Ovary (tissue), 9 donors: ENCODE results near the gene PACSIN2. TPM values are rescaled to one million over a fixed set of nuclear protein-coding genes. Genes with fewer than 3 reads are reported as not detected.
"Not testable (repeated sequence)": the region's sequence is repeated elsewhere in the genome, so short reads cannot be mapped to it uniquely, and the experiment has no call there.

ENCODE experiments used
- DNase-seq, 5 donors: peaks; one replicate each; pipeline ENCODE4 v3.0.0-alpha.2; 2019 to 2020
- H3K27ac ChIP-seq, 2 donors: fragments of 200-600 bp; one replicate each; pipeline versions ENCODE4 v1.5.1 to v1.8.0; 2019 to 2022
- H3K27me3 ChIP-seq: fragments of 200-600 bp; one replicate; pipeline ENCODE4 v1.8.0; 2022
- H3K36me3 ChIP-seq: fragments of 200-600 bp; sonication (generic); one replicate; pipeline ENCODE4 v1.5.1; 2019
- H3K4me1 ChIP-seq: one replicate; pipeline ENCODE4 v1.8.1; 2013; ENCODE audit warnings: mild to moderate bottlenecking, moderate library complexity; ENCODE audit not compliant: insufficient read depth
- H3K4me3 ChIP-seq: fragments of 200-600 bp; sonication (generic); one replicate; pipeline ENCODE4 v1.5.1; 2017
- H3K9me3 ChIP-seq, 2 donors: fragments of 200-600 bp in 1 of 2; sonication (generic) in 1 of 2; one replicate each; pipeline versions ENCODE4 v1.5.1 to v1.8.1; 2013 to 2019; ENCODE audit warnings: mild to moderate bottlenecking in 1 of 2, moderate library complexity in 1 of 2
- EP300 ChIP-seq: sonication (generic); formaldehyde crosslinking; IDR thresholded peaks from one replicate; pipeline ENCODE4 v1.6.1; 2017; ENCODE audit warnings: antibody characterized with exemption
- POLR2A ChIP-seq: fragments of 450-650 bp; IDR thresholded peaks from one replicate; pipeline ENCODE4 v1.6.1; 2017; ENCODE audit warnings: antibody characterized with exemption, mild to moderate bottlenecking, moderate library complexity
- WGBS, 3 donors: extraction: QIAGEN DNeasy Blood & Tissue Kit in 1 of 3; methylation state at CpG; one replicate each; pipeline versions ENCODE4 v1.1.5 to v1.1.7; 2013 to 2017; 5-methylcytosine and 5-hydroxymethylcytosine counted together
- intact Hi-C, 4 donors: fragments of 100-400 bp; cut with DNase I; formaldehyde crosslinking; loops; one replicate each; pipeline versions ENCODE4 v1.11.0 to v1.15.1; 2022 to 2023
- polyA plus RNA-seq, 2 donors: library from polyadenylated mRNA; stranded (reverse); fragments of 200-250 nt in 1 of 2; fragments of 350-450 nt in 1 of 2; fragmentation: Illumina TruSeq in 1 of 2; extraction: RNeasy Lipid Tissue Mini Kit (QIAGEN cat#74804) in 1 of 2; gene quantifications; one replicate each; pipeline ENCODE4 v1.2.3, GENCODE V29; 2013 to 2014
- total RNA-seq, 7 donors: library from RNA; depleted of rRNA in 2 of 7; stranded (reverse); fragments of >200 nt in 2 of 7; fragmentation: NEBNext Ultra II Directional in 3 of 7; extraction: Animal tissue kit (Norgen Biotek cat#: 25700) in 3 of 7; gene quantifications; one replicate each; pipeline versions ENCODE4 v1.1.0 to v1.2.4, GENCODE V29; 2016 to 2023
- TF ChIP-seq, protein P1 (sequence below), 3 donors: fragments of 450-650 bp in 2 of 3; fragments of 200-600 bp in 1 of 3; IDR thresholded peaks; one replicate each; pipeline versions ENCODE4 v1.5.1 to v1.8.0; 2016 to 2022; ENCODE audit warnings: antibody characterized with exemption in 3 of 3, mild to moderate bottlenecking in 1 of 3
- donor health status: DM: no; HTN: no; CAD: no; lungs with moderate emphysema.
- donor health status: DM: no; HTN: no; CAD: no.
- donor health status: Bipolar disorder and iron deficiency.
- donor health status: DM: yes; HTN: yes; CAD: no.
- donor health status: DM: no; HTN: no; CAD: no.
- donor health status: DM: yes; HTN: yes; CAD: no.

The PACSIN2 gene
- total and polyA plus RNA-seq, 9 donors: 25.5 to 60.0 (median 48.0) TPM

GRCh38 chr22:42938976-42939375, 76.0 kb downstream of the PACSIN2 start:
- WGBS, 3 donors: 69 to 82% (median 80%) methylated on average over 5 of the region's 5 CpGs
- Histone ChIP-seq H3K27me3 (no peaks in the 10 kb centered on the region), H3K4me1 (peaks cover 22% of the 10 kb centered on the region), H3K9me3 (no peaks in the 10 kb centered on the region), H3K4me3 (no peak overlapping the region), H3K36me3 (no peaks in the 10 kb centered on the region), H3K27ac (no peak overlapping the region)
- no peak for DNase-seq
- TF ChIP-seq, protein P1, sequence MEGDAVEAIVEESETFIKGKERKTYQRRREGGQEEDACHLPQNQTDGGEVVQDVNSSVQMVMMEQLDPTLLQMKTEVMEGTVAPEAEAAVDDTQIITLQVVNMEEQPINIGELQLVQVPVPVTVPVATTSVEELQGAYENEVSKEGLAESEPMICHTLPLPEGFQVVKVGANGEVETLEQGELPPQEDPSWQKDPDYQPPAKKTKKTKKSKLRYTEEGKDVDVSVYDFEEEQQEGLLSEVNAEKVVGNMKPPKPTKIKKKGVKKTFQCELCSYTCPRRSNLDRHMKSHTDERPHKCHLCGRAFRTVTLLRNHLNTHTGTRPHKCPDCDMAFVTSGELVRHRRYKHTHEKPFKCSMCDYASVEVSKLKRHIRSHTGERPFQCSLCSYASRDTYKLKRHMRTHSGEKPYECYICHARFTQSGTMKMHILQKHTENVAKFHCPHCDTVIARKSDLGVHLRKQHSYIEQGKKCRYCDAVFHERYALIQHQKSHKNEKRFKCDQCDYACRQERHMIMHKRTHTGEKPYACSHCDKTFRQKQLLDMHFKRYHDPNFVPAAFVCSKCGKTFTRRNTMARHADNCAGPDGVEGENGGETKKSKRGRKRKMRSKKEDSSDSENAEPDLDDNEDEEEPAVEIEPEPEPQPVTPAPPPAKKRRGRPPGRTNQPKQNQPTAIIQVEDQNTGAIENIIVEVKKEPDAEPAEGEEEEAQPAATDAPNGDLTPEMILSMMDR (IDR thresholded peaks at IDR 0.05): no peak
- TF ChIP-seq EP300 (no peak), POLR2A (no peak)
- intact Hi-C loops: loop anchor here in 1 of 4 donors (10.0 kb wide), 1 partner anchor 244 kb away; no protein-coding TSS in a partner anchor

DNA sequence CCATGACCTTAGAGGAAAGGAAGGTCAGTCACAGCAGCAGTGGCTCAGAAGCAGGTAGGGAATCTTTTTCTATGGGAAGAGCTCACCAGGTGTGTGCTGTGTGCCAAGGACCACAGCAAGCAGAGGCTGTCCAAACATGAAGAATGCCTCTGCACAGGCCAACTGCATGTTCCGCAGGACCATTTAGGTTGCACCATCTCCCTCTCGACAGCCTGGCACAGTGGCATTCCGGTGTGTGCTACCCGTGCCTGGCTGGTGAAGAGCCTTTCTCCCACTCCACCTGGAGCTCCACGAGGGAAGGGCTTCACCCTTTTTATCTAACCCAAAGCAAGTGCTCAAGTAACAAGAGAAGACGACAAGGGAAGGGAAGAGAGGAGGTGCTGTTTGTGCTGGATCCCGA, 76.5 kb downstream of the PACSIN2 start:
- Histone ChIP-seq H3K4me3 (no peak overlapping the region), H3K4me1 (peaks cover 22% of the 10 kb centered on the region), H3K36me3 (no peaks in the 10 kb centered on the region), H3K27ac (no peak overlapping the region), H3K9me3 (no peaks in the 10 kb centered on the region), H3K27me3 (no peaks in the 10 kb centered on the region)
- DNase-seq: no peak
- no peak for TF ChIP-seq POLR2A
- TF ChIP-seq, protein P1 (IDR thresholded peaks at IDR 0.05): no peak
- no peak for TF ChIP-seq EP300
- intact Hi-C loops: loop anchor here in 1 of 4 donors (10.0 kb wide), 1 partner anchor 244 kb away; no protein-coding TSS in a partner anchor
- WGBS, 3 donors: 80 to 84% (median 81%) methylated on average over 7 of the region's 7 CpGs

DNA sequence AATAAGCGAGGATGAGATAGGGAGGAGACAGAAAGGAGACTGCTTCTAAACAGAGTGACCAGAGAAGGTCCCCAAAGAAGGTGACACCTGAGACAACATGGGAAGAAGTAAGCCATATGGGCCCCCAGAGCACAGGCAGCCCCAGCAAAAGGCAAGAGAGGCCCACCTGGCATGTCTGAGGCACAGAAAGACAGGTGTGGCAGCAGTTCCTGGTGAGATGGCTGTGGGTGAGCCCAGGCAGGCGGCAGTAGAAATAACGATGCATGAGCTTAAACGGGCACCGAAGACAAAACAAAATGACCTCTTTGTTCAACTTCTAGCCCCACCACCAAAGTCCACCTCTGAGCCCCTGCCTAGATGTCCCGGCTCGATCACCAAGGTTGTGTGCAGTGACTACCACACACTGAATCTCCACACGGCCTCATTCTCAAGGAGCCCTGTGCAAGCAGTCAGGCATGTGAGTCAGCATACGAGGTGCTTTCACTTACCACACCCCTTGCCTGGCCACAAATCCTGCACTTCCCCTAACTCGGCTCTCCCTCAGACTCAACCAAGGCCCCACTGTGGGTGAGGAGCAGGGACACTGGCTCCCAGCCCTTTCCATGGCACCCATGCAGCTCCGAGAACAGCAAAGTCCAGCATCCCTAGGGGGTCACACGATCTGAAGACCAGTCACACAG, 77.6 kb downstream of the PACSIN2 start:
- TF ChIP-seq, protein P1 (IDR thresholded peaks at IDR 0.05): no peak
- TF ChIP-seq POLR2A (no peak), EP300 (no peak)
- 64 to 85% (median 74%) methylated on average over 12 of the region's 12 CpGs for WGBS, 3 donors
- peaks cover 23% of the 10 kb centered on the region for H3K4me1 ChIP-seq
- no peak for DNase-seq
- H3K27ac ChIP-seq: no peak overlapping the region
- intact Hi-C loops: loop anchor here in 1 of 4 donors (10.0 kb wide), 1 partner anchor 243 kb away; no protein-coding TSS in a partner anchor
- no peak overlapping the region for H3K4me3 ChIP-seq
- no peaks in the 10 kb centered on the region for H3K9me3 ChIP-seq
- no peaks in the 10 kb centered on the region for H3K27me3 ChIP-seq
- H3K36me3 ChIP-seq: no peaks in the 10 kb centered on the region

DNA sequence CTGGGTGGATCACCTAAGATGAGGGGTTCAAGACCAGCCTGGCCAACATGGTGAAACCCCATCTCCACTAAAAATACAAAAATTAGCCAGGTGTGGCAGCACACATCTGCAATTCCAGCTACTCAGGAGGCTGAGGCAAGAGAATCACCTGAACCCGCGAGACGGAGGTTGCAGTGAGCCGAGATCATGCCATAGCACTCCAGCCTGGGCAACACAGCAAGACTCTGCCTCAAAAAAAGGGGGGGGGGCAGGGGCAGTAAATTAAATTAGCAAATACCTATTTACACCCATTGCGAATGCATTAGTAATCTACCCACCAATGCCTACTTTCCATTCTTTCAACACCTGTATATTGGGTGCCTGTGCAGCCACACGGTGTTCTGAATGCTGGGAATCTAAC, 78.3 kb downstream of the PACSIN2 start:
- not testable (repeated sequence) for H3K36me3 ChIP-seq, H3K4me3 ChIP-seq, H3K9me3 ChIP-seq, DNase-seq, H3K27ac ChIP-seq, H3K27me3 ChIP-seq
- intact Hi-C loops: loop anchor here in 1 of 4 donors (10.0 kb wide), 1 partner anchor 242 kb away; no protein-coding TSS in a partner anchor
- WGBS, 3 donors: 96 to 98% (median 96%) methylated on average over 6 of the region's 6 CpGs
- peaks cover 26% of the 10 kb centered on the region for H3K4me1 ChIP-seq

GRCh38 chr22:42934338-42934737, 80.6 kb downstream of the PACSIN2 start:
- Histone ChIP-seq H3K4me1 (peaks cover 26% of the 10 kb centered on the region), H3K27ac (peak overlapping the region in 1 of 2 donors; percentile 11), H3K36me3 (no peaks in the 10 kb centered on the region), H3K9me3 (no peaks in the 10 kb centered on the region), H3K27me3 (no peaks in the 10 kb centered on the region), H3K4me3 (no peak overlapping the region)
- WGBS, 3 donors: 69 to 73% (median 70%) methylated on average over 5 of the region's 5 CpGs
- intact Hi-C loops: loop anchor here in 1 of 4 donors (10.0 kb wide), 1 partner anchor 240 kb away; no protein-coding TSS in a partner anchor
- TF ChIP-seq EP300 (no peak), POLR2A (no peak)
- TF ChIP-seq, protein P1 (IDR thresholded peaks at IDR 0.05): no peak
- DNase-seq: peak in 1 of 5 donors; percentile 47
